ENCODE results near the gene RBCK1. TPM values are rescaled to one million over a fixed set of nuclear protein-coding genes. Genes with fewer than 3 reads are reported as not detected.

RBCK1 gene
- total RNA-seq, 1 experiment from 2014 or later: 111 TPM

GRCh38 chr20:406200-407132 is 1.6 kb upstream of the RBCK1 start:
- no peak for DNase-seq
- Mint-ChIP-seq H3K4me3 (ENCODE audit: unreplicated experiment) (peak overlapping the region; percentile 77), H3K4me1 (ENCODE audit: low read depth, unreplicated experiment) (peaks cover 22% of the 10 kb centered on the region), H3K9me3 (ENCODE audit: unreplicated experiment) (no peaks in the 10 kb centered on the region), H3K27ac (ENCODE audit: unreplicated experiment) (peak overlapping the region; percentile 83), H3K27me3 (ENCODE audit: insufficient read depth, unreplicated experiment) (no peaks in the 10 kb centered on the region), H3K36me3 (ENCODE audit: insufficient read depth, unreplicated experiment) (peaks cover 47% of the 10 kb centered on the region)
- Histone ChIP-seq H3K4me3 (ENCODE audit: low read depth, low read length) (no peak overlapping the region; the same call in 1 of the 2 replicates), H3K4me1 (peaks cover 29% of the 10 kb centered on the region), H3K27me3 (replicated peaks; ENCODE audit: control insufficient read depth, insufficient read depth, low read length) (no peaks in the 10 kb centered on the region), H3K9me3 (no peaks in the 10 kb centered on the region), H3K36me3 (ENCODE audit: control insufficient read depth, insufficient read depth, low read length) (0 out of 2 replicates have a peak, but pooled peaks cover 3% of the 10 kb centered on the region)
- no peak for TF ChIP-seq CTCF (IDR thresholded peaks at IDR 0.05; ENCODE audit: insufficient read depth in 1 of 2, low read depth in 1 of 2, low read length in 1 of 2, severe bottlenecking in 1 of 2, unreplicated experiment in 1 of 2)
- CTCF ChIA-PET: interaction anchor here (0.5 to 1.3 kb wide), 6 partner anchors 24 to 102 kb away, joined by 3 to 13 read pairs (median 5); no protein-coding TSS in a partner anchor
- POLR2A ChIA-PET: interaction anchor here (0.6 to 1.4 kb wide), 8 partner anchors 24 to 59 kb away, joined by 3 to 13 read pairs (median 6); partner anchors contain the start of genes NRSN2 and TBC1D20
- no TSS peak for BruUV-seq (replicated peaks)
- intact Hi-C loops (cut with micrococcal nuclease; ENCODE audit: unreplicated experiment): loop anchor here (1.0 kb wide), 1 partner anchor 25 kb away; no protein-coding TSS in a partner anchor

DNA sequence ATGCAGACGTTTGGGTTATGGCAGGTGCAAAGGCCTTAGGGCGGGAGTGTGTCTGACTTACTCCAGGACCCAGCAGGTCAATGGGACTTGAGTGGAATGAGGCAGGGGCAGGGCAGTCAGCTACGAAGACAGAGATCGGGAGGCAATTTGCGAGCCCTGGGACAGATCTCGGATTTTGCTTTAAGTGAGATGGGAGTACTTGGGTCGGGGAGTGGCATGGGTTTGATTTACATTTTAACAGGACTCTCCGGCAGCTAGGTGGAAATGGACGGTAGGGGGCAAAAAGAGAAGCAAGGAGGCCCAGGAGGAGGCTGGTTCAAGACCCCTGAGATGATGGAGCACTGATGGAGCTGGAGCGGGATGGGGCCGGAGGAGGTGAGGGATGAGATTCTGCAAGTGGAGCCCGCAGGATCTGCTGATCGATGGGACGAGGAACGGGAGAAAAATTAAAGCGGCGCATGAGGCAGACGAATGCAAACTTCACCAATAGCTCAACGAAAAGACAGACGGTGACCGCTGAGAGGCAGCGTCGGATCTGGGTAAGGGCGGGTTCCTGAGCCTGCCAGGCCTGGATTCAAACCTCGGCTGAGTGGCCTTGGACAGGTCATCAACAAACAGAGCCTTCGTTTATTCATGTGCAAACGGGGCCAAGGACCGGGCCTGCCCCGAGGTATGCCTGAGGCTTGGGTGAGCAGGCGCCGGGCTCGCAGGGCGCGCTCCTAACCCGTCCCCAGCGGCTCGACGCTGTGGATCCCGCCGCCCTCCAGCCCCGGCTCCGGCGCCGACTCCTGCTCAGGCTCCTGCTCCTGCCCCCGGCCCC is 756 bp upstream of the RBCK1 start:
- peaks cover 24% of the 10 kb centered on the region for H3K4me1 ChIP-seq
- Mint-ChIP-seq H3K27me3 (ENCODE audit: insufficient read depth, unreplicated experiment) (no peaks in the 10 kb centered on the region), H3K4me1 (ENCODE audit: low read depth, unreplicated experiment) (peaks cover 22% of the 10 kb centered on the region), H3K27ac (ENCODE audit: unreplicated experiment) (peak overlapping the region; percentile 83), H3K4me3 (ENCODE audit: unreplicated experiment) (peak overlapping the region; percentile 77), H3K36me3 (ENCODE audit: insufficient read depth, unreplicated experiment) (peaks cover 48% of the 10 kb centered on the region), H3K9me3 (ENCODE audit: unreplicated experiment) (no peaks in the 10 kb centered on the region)
- intact Hi-C loops (cut with micrococcal nuclease; ENCODE audit: unreplicated experiment): loop anchor here (1.0 kb wide), 1 partner anchor 24 kb away; no protein-coding TSS in a partner anchor
- peak; percentile 20 to 43 for TF ChIP-seq CTCF (IDR thresholded peaks at IDR 0.05; ENCODE audit: insufficient read depth in 1 of 2, low read depth in 1 of 2, low read length in 1 of 2, severe bottlenecking in 1 of 2, unreplicated experiment in 1 of 2)
- 0 out of 2 replicates have a peak, but pooled peaks cover 3% of the 10 kb centered on the region for H3K36me3 ChIP-seq (ENCODE audit: control insufficient read depth, insufficient read depth, low read length)
- BruUV-seq (replicated peaks): TSS peak; percentile 81
- peak; percentile 89 to 90 for DNase-seq
- H3K9me3 ChIP-seq: no peaks in the 10 kb centered on the region
- CTCF ChIA-PET: interaction anchor here (0.5 to 1.3 kb wide), 8 partner anchors 24 to 101 kb away, joined by 3 to 13 read pairs (median 5); no protein-coding TSS in a partner anchor
- H3K27me3 ChIP-seq (replicated peaks; ENCODE audit: control insufficient read depth, insufficient read depth, low read length): no peaks in the 10 kb centered on the region
- H3K4me3 ChIP-seq (ENCODE audit: low read depth, low read length): peak overlapping the region; percentile 45
- POLR2A ChIA-PET: interaction anchor here (0.6 to 1.4 kb wide), 12 partner anchors 24 to 129 kb away, joined by 3 to 17 read pairs (median 6); partner anchors contain the start of genes NRSN2, TBC1D20 and TRIB3
